NT2/D1 (cell line): ENCODE measurements around the gene PLXNA4.

ENCODE experiments used
- SUZ12 ChIP-seq: IDR thresholded peaks from 2 replicates; pipeline ENCODE4 v1.6.1; 2011; ENCODE audit not compliant: insufficient read length, insufficient read depth; ENCODE audit errors: extremely low read depth
- YY1 ChIP-seq: IDR thresholded peaks from 2 replicates; pipeline ENCODE4 v1.6.1; 2011; ENCODE audit not compliant: insufficient read length, insufficient read depth
- ZNF274 ChIP-seq: IDR thresholded peaks from 2 replicates; pipeline ENCODE4 v1.6.1; 2011; ENCODE audit warnings: mild to moderate bottlenecking, low read depth, low read length

GRCh38 chr7:132434041-132434440 lies 142.2 kb downstream of the PLXNA4 start:
- TF ChIP-seq YY1 (no peak), SUZ12 (no peak), ZNF274 (no peak)
